PC-3 (cell line): Measurements from ENCODE around the gene C1QL2. TPM values are rescaled to one million over a fixed set of nuclear protein-coding genes. Genes with fewer than 3 reads are reported as not detected.
A peak's percentile ranks its signal among the peaks of the same experiment; 100 is the strongest.

ENCODE experiments used
- ATAC-seq: fragments of 200-7000 bp; cut with Tn5 transposase; 2 replicates; pipeline ENCODE4 v1.9.1; 2020; ENCODE audit warnings: mild to moderate bottlenecking, moderate library complexity
- BruUV-seq: library from RNA; stranded (reverse); fragments of 400-500 nt; replicated peaks from 2 replicates; lab custom pipeline; 2021; lab: Mats Ljungman, UMichigan
- CTCF ChIA-PET: fragments of 300-600 bp; sonication (Branson Sonifier 250); formaldehyde crosslinking; loops from one replicate; lab custom pipeline; 2022; ENCODE audit warnings: antibody characterized with exemption; lab: Charles Lee
- POLR2A ChIA-PET: fragments of 300-600 bp; sonication (Branson Sonifier 250); formaldehyde crosslinking; loops from one replicate; lab custom pipeline; 2022; ENCODE audit warnings: antibody characterized with exemption; ENCODE audit not compliant: unreplicated experiment; lab: Charles Lee
- DNase-seq: peaks from one replicate; pipeline ENCODE4 v3.0.0-alpha.2; 2015
- H2AFZ ChIP-seq: fragments of 300-600 bp; sonication (generic); 2 replicates; pipeline ENCODE4 v1.6.0; 2016; ENCODE audit warnings: antibody characterized with exemption, low read length
- H3F3A ChIP-seq: fragments of 300-600 bp; sonication (generic); one replicate; pipeline ENCODE4 v1.6.0; 2017; ENCODE audit warnings: antibody characterized with exemption, low read length, control low read depth, mild to moderate bottlenecking; ENCODE audit not compliant: unreplicated experiment
- H3K27ac ChIP-seq: fragments of 300-600 bp; sonication (generic); 2 replicates; pipeline ENCODE4 v1.5.1; 2016; ENCODE audit warnings: mild to moderate bottlenecking, low read length
- H3K27me3 ChIP-seq: fragments of 300-600 bp; sonication (generic); 2 replicates; pipeline ENCODE4 v1.6.1; 2016; ENCODE audit warnings: low read length, mixed read lengths
- H3K36me3 ChIP-seq: fragments of 300-600 bp; sonication (generic); 2 replicates; pipeline ENCODE4 v1.6.1; 2016; ENCODE audit warnings: low read depth, mixed run types, low read length, mixed read lengths
- H3K4me1 ChIP-seq: fragments of 300-600 bp; sonication (generic); 2 replicates; pipeline ENCODE4 v1.5.1; 2016; ENCODE audit warnings: low read length; ENCODE audit not compliant: insufficient read depth
- H3K4me2 ChIP-seq: fragments of 300-600 bp; sonication (generic); 2 replicates; pipeline ENCODE4 v1.6.0; 2016; ENCODE audit warnings: low read length
- H3K4me3 ChIP-seq: fragments of 300-600 bp; sonication (generic); 2 replicates; pipeline ENCODE4 v1.5.1; 2016; ENCODE audit warnings: mild to moderate bottlenecking, low read length, mixed read lengths
- H3K79me2 ChIP-seq: fragments of 300-600 bp; sonication (generic); 2 replicates; pipeline ENCODE4 v1.6.1; 2017; ENCODE audit warnings: low read length, mixed read lengths
- H3K9ac ChIP-seq: fragments of 300-600 bp; sonication (generic); 2 replicates; pipeline ENCODE4 v1.6.0; 2016; ENCODE audit warnings: mild to moderate bottlenecking, low read length
- H3K9me2 ChIP-seq: fragments of 300-600 bp; sonication (generic); replicated peaks from 2 replicates; pipeline ENCODE4 v1.6.1; 2016; ENCODE audit warnings: mixed run types, low read length, mixed read lengths
- H3K9me3 ChIP-seq: fragments of 300-600 bp; sonication (generic); 2 replicates; pipeline ENCODE4 v1.6.1; 2016; ENCODE audit warnings: low read length, mixed read lengths
- H4K20me1 ChIP-seq: fragments of 300-600 bp; sonication (generic); 2 replicates; pipeline ENCODE4 v1.6.1; 2016; ENCODE audit warnings: low read length, mixed read lengths
- EZH2 ChIP-seq: fragments of 300-600 bp; sonication (generic); IDR thresholded peaks from one replicate; pipeline ENCODE4 v1.6.1; 2017; ENCODE audit warnings: antibody characterized with exemption, mild to moderate bottlenecking, low read length; ENCODE audit not compliant: unreplicated experiment
- EZH2phosphoT487 ChIP-seq: fragments of 300-600 bp; sonication (generic); IDR thresholded peaks from 2 replicates; pipeline ENCODE4 v1.6.1; 2018; ENCODE audit warnings: mild to moderate bottlenecking, antibody characterized with exemption, low read length, borderline replicate concordance
- intact Hi-C: fragments of 100-400 bp; cut with micrococcal nuclease; formaldehyde crosslinking; loops from 2 replicates; pipeline ENCODE4 v1.9.0; 2023
- total RNA-seq: library from RNA; depleted of rRNA; stranded (reverse); fragments of >200 nt; gene quantifications from 2 replicates; pipeline ENCODE4 v1.2.3, GENCODE V29; 2014
- TF ChIP-seq, protein P1 (sequence below): fragments of 300-600 bp; sonication (generic); conservative IDR thresholded peaks from 2 replicates; pipeline ENCODE4 v1.5.1; 2017; ENCODE audit warnings: antibody characterized with exemption, low read depth, mild to moderate bottlenecking, low read length

Gene C1QL2
- total RNA-seq, 1 experiment from 2014 or later: not detected

GRCh38 chr2:119134775-119135174 lies 23.8 kb downstream of the C1QL2 start:
- H2AFZ ChIP-seq: no peak overlapping the region
- no peaks in the 10 kb centered on the region for H3K9me2 ChIP-seq
- TF ChIP-seq EZH2phosphoT487 (no peak), EZH2 (no peak)
- TF ChIP-seq, protein P1, sequence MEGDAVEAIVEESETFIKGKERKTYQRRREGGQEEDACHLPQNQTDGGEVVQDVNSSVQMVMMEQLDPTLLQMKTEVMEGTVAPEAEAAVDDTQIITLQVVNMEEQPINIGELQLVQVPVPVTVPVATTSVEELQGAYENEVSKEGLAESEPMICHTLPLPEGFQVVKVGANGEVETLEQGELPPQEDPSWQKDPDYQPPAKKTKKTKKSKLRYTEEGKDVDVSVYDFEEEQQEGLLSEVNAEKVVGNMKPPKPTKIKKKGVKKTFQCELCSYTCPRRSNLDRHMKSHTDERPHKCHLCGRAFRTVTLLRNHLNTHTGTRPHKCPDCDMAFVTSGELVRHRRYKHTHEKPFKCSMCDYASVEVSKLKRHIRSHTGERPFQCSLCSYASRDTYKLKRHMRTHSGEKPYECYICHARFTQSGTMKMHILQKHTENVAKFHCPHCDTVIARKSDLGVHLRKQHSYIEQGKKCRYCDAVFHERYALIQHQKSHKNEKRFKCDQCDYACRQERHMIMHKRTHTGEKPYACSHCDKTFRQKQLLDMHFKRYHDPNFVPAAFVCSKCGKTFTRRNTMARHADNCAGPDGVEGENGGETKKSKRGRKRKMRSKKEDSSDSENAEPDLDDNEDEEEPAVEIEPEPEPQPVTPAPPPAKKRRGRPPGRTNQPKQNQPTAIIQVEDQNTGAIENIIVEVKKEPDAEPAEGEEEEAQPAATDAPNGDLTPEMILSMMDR: no peak
- no peaks in the 10 kb centered on the region for H3K79me2 ChIP-seq
- H3K4me2 ChIP-seq: no peak overlapping the region
- intact Hi-C loops: no loop called here
- ATAC-seq: no peak
- no peak overlapping the region for H3K9ac ChIP-seq
- H3K9me3 ChIP-seq: no peaks in the 10 kb centered on the region
- no peak overlapping the region for H3K27ac ChIP-seq
- no peak for DNase-seq
- no peak overlapping the region for H3K4me3 ChIP-seq
- ChIA-PET POLR2A (no interaction called here), CTCF (no interaction called here)
- no peaks in the 10 kb centered on the region for H3K36me3 ChIP-seq
- no peaks in the 10 kb centered on the region for H4K20me1 ChIP-seq
- BruUV-seq: no TSS peak
- H3K4me1 ChIP-seq: no peaks in the 10 kb centered on the region
- H3K27me3 ChIP-seq: peaks cover 60% of the 10 kb centered on the region
- no peaks in the 10 kb centered on the region for H3F3A ChIP-seq

- Histone ChIP-seq H2AFZ (no peak overlapping the region), H3K9me2 (no peaks in the 10 kb centered on the region), H3K4me1 (no peaks in the 10 kb centered on the region), H3K9me3 (no peaks in the 10 kb centered on the region), H3K27ac (no peak overlapping the region), H4K20me1 (no peaks in the 10 kb centered on the region), H3K4me2 (no peak overlapping the region), H3K9ac (no peak overlapping the region), H3K4me3 (no peak overlapping the region), H3F3A (no peaks in the 10 kb centered on the region), H3K36me3 (no peaks in the 10 kb centered on the region), H3K79me2 (no peaks in the 10 kb centered on the region), H3K27me3 (peaks cover 46% of the 10 kb centered on the region)
- TF ChIP-seq, protein P1: peak; percentile 66
- no peak for TF ChIP-seq EZH2phosphoT487
- intact Hi-C loops: no loop called here
- CTCF ChIA-PET: no interaction called here
- DNase-seq (no peak), ATAC-seq (no peak; the same call in 1 of the 2 replicates)
- POLR2A ChIA-PET: no interaction called here
- BruUV-seq: no TSS peak
Measured at GRCh38 chr2:119126650-119127049, 31.9 kb downstream of the C1QL2 start.

DNA sequence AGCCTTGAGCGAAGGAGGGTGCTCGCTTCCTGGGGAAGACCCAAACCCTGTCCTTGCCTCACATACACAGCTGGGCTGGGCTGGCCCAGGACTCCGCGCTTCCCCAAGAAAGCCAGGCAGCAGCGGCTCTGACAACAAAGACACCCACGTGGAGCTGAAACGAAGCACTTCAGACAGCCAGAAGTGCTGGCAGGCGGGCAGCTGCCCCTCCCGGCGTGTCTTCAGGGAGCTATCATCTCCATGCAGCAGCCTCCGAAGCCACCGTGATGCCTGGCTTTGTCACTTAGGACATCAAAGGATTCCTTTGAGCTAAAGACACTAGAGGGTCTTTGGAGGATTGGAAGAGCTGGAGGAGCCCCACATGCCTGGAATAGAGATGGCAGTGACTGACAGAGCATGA lies 35.2 kb downstream of the C1QL2 start:
- H3K9ac ChIP-seq: no peak overlapping the region
- H3K4me3 ChIP-seq: no peak overlapping the region
- no peaks in the 10 kb centered on the region for H3F3A ChIP-seq
- no TSS peak for BruUV-seq
- no peaks in the 10 kb centered on the region for H3K9me2 ChIP-seq
- ChIA-PET POLR2A (no interaction called here), CTCF (interaction anchor here (0.6 kb wide), 1 partner anchor 9 kb away, joined by 4 read pairs; no protein-coding TSS in a partner anchor)
- ATAC-seq (no peak), DNase-seq (no peak)
- H3K9me3 ChIP-seq: no peaks in the 10 kb centered on the region
- no peaks in the 10 kb centered on the region for H3K36me3 ChIP-seq
- H3K4me2 ChIP-seq: no peak overlapping the region
- no peaks in the 10 kb centered on the region for H3K79me2 ChIP-seq
- H3K4me1 ChIP-seq: no peaks in the 10 kb centered on the region
- intact Hi-C loops: no loop called here
- no peaks in the 10 kb centered on the region for H4K20me1 ChIP-seq
- H3K27ac ChIP-seq: no peak overlapping the region
- TF ChIP-seq EZH2 (no peak), EZH2phosphoT487 (no peak)
- TF ChIP-seq, protein P1: no peak
- H2AFZ ChIP-seq: no peak overlapping the region
- peaks cover 50% of the 10 kb centered on the region for H3K27me3 ChIP-seq
